HG03354 (cell line): Measurements from ENCODE around the gene SLC7A10.

ENCODE experiments used
- ATAC-seq: cut with Tn5 transposase; IDR thresholded peaks from one replicate; pipeline ENCODE4 v1.9.1; 2021; ENCODE audit warnings: mild to moderate bottlenecking; ENCODE audit not compliant: unreplicated experiment, poor library complexity, severe bottlenecking

SLC7A10 gene

GRCh38 chr19:33225458-33225926, at the start of gene SLC7A10:
Gene SLC7A10, minus strand, starts transcription at chr19:33225850. Its CDS starts 147 bp downstream, at chr19:33225703.
- no peak for ATAC-seq

DNA sequence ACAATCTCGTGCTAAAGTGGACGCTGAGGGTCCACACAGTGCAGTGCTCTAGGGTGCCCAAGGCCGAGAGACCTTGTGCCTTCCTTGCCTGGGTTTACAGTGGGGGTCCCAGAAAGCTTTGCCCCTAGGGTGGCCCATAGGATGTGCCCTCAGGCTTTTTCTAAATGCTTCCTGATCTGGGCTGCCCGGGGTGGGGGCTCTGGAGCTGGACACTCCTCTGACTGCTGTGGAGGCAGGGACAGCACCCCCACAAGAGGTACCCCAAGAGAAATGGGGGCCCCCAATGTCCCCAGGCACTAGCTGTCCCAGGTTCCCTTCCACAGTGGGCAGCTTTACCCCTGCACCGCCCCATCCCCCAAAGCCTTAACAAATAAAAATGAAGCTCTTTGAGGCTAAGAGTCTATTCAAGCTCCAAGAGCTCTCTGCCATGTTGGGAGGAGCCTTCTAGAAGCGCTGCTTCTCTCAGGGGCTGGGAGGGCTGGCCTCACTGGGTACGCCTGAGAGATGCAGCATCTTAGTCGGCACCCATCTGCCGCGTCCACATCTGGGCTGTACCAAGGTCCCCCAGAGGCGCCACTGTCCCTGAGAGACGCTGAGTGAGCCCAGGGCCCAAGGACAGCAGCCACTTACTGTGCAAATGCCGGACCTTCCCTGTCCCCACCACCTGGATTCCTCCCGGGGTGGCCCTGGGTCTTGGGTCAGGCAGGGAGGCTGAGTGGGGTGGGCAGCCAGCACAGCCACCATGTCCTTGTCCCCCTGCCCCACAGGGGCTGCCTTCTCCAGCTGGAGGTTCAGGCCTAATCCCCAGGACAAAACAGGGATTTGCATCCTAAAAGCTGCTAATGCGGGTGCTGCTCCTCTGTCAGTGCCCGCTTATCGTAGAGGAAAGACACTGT, 49.3 kb upstream of the SLC7A10 start:
- no peak for ATAC-seq

DNA sequence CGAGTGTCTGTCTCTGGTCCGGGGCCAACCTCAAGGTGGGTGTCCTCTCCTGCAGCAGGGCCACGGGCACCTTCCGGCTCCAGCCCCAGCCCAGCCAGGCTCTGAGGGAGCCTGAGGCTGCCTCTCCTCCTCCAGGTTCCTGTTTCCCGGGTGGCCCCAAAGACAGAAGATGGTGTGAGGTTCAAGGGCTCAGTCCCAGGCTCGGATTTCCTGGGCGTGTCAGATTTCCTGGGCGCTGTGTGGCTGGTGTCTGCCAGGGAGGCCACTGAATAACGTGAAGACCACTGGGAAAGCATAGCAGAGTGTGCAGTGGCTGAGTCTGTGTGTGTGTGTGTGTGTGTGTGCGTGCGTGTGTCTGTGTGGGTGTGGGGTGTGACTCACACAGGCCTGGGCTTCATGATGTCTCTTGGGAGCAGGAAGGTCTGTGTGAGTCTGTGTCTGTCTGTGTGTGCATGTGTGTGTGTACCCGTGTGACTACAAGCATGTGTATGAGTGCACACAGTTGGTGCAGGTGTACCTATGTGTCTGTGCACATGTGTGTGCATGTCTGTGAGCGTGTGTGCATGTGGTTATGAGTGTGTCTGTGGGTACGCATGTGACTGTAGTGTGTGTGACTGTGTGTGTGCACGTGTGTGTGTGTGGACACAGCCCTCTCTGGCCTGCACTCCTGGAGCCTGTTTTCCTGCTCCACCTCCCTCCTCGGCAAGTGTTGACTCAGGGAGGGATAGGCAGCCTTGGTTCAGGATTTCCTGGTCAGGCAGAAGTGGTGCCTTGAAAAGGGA, 48.4 kb upstream of the SLC7A10 start:
- ATAC-seq, result no peak

- ATAC-seq, result no peak
Observed at GRCh38 chr19:33273065-33273736, 47.6 kb upstream of the SLC7A10 start.

DNA sequence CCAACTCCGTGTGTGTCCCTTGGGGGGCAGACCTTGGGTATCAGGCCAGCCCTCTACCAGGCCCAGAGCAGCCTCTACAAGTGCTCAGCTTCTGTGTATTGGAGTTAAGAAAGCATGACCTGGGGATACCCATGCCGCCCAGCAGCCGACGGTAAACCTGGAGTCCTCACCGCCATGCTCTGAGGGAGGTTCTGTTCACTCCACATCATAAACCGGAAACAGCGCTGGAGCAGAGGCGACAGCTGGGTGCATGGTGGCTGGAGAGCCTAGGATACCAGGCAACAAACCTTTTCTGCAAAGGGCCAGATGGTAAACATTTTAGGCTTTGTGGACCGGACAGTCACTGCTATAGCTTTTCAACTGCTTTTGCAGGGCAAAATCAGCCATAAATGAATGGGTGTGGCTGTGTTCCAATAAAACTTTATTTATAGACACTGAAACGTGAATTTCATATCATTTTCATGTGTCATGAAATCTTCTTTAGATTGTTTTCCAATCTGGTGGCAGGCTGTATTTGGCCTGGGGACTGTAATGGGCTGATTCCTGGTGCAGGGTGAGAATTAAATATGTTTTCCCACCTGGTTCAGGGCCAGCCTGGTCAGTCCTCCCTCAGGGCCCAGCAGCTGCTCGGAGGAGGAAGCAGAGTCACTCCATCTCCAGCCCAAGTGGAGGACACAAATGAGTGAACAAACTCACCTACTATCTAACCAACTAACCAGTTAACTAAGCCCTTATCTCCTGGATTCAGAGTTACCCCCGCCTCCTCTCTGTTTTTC, 45.8 kb upstream of the SLC7A10 start:
- no peak for ATAC-seq

- ATAC-seq, result no peak
Observed at GRCh38 chr19:33270769-33271168, 45.1 kb upstream of the SLC7A10 start.

DNA sequence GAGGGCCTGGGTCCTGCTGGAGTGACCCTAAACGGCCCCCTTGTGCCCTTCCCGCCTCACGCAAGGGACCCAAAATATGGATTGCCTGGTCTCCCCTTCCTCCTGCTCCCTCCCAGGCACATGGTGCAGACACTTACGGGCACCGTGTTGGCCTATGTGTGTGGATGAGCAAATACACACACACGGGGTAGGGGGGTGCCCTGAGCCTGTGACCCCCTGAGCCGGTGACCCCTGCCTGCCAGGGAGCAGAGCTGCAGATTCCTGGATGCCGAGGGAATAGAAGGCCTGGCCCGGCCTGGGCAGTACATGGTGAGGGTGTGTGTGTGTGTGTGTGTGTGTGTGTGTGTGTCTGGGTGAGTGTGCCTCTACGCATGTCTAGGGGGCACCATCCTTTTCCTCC, 43.4 kb upstream of the SLC7A10 start:
- ATAC-seq, result no peak

- ATAC-seq, result no peak
Observed at GRCh38 chr19:33268162-33268991, 42.7 kb upstream of the SLC7A10 start.

DNA sequence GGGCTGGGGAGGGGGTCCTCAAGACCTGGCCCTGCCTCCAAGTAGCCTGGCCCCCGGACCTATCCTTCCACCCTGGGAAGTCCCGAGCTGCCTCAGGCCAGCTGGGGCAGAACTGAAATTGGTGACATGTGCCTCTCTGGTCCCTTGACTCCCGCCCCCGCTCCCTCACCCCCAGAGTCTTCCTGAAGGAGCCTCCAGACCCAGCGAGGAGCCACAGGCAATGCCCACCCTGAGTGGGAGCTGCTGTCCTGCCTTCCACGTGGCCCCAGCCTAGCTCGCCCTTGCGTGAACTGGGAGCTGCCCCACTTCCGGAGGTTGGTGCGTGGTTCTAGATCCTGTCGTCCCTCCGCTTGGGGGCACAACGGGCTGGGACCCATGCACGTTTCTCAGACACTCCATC, 42.1 kb upstream of the SLC7A10 start:
- no peak for ATAC-seq

GRCh38 chr19:33266974-33267484, 41.4 kb upstream of the SLC7A10 start:
- ATAC-seq, result no peak

- ATAC-seq, result no peak
Observed at GRCh38 chr19:33264881-33265445, 39.3 kb upstream of the SLC7A10 start.

- no peak for ATAC-seq
Observed at GRCh38 chr19:33263325-33264023, 37.8 kb upstream of the SLC7A10 start.

DNA sequence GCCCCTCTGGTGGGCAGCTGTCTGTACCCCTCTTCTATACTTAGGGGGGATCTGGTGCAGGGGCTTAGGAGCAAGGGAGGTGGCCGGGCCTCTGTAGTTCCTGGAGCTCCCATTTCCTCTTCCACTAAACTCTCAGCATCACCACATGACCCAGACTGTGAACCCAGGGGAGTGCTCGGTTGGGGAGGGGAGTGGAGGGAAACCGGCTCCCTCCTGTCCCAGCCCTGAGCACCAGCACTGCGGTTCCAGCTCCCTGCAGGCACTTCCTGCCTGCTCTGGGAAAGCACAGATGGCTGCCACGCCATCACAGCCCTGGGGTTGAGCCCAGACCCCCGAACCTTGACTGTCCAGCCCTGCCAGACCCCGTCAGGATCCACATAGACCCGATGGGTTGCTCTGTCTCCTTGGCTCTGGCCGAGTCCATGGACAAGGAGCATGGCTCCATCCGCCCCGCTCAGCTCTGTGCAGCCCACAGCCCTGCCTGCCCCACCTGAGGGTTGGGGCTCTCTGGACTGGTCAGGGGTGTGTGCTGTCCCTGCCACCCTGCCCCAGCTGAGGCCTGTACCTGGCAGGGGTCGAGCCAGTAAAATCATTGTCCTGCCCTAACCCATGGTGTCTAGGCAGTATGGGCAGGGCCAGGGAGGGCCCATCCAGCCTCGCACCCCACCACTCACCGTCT, 36.0 kb upstream of the SLC7A10 start:
- ATAC-seq, result no peak

- no peak for ATAC-seq
Observed at GRCh38 chr19:33260628-33261418, 35.2 kb upstream of the SLC7A10 start.

DNA sequence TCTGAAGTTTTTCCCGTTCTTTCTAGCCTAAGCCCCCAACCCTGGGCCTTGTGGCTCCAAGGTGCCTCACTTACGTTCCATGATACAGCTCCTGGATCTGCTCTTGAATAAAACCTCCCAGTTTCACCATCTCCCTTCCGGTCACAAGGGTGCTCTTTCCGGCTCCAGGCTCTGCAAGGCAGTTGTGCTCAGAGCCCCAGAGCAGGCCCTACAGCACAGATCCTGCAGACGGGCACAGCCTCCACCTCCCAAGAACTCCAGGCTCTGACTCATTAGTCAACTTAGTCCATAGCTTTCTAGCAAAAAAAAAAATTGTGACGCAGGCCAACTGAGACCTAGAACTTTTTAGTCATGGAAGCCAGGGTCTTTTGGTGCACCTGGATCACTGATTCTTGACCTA, 33.9 kb upstream of the SLC7A10 start:
- no peak for ATAC-seq

DNA sequence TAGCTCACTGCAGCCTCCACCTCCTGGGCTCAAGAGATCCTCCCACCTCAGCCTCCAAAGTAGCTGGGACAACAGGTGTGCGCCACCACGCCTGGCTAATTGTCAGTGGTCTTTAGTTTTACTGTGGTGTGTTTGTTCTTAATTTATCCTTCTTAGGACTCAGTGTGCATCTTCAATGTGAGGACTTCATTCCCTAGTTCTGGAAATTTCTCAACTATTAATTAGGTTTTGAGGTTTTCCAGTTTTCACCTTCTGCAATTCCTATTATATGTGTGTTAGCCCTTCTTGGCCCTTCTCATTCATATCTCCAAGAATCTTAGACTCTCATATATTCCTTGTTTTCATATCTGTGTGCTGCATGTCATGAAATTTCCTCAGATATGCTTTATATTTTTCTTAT, 32.2 kb upstream of the SLC7A10 start:
- ATAC-seq, result no peak
